HG03571 (cell line): ENCODE results near the gene UCK1.

Experiments
- ATAC-seq: cut with Tn5 transposase; IDR thresholded peaks from one replicate; pipeline ENCODE4 v1.9.1; 2021; ENCODE audit not compliant: unreplicated experiment

The UCK1 gene

DNA sequence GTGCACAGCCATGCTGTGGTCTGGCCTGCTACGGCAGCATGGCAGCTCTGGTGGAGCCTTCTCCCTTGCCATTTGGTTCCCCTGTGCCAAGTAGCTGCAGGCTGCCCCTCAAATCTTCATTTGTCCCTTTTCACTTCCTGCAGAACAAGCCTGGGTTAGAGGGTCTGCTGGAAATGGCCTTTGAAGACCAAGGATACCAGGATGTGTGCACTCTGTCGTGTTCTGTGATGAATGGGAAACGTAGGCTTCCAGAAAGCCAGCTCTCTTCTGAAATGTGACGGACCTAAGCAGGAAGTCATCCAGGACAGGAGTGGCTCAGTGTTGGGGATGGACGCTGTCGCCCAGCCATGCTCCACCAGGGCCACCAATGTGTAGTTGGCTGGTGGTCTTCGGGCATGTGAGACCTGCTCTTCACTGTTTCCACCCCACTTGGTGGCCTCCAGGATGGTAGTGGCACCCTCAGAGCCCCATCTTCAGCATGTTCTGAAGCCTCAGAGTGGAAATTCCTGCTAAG is 31.8 kb downstream of the UCK1 start:
- no peak for ATAC-seq

- ATAC-seq: no peak
These were observed 34.1 kb downstream of the UCK1 start for GRCh38 chr9:131496844-131497405.

DNA sequence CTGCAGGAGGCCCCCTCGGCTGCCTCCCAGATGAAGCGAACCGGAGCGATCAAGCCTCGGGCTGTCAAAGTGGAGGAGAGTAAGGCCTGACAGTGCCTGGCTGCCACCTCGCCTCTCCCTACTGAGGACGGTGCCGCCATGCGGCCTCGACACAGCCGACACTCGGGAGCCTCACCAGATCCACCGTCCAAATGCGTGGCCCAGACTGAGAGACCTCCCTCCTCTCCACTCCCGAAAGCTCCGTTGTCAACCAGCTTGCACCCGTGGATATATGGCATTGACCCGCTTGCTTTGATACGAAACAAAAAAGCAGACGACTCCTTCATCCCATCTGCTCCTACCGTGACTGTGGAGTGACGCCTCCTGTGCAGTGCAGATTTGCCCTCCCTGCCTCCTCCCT is 35.3 kb downstream of the UCK1 start:
- no peak for ATAC-seq

DNA sequence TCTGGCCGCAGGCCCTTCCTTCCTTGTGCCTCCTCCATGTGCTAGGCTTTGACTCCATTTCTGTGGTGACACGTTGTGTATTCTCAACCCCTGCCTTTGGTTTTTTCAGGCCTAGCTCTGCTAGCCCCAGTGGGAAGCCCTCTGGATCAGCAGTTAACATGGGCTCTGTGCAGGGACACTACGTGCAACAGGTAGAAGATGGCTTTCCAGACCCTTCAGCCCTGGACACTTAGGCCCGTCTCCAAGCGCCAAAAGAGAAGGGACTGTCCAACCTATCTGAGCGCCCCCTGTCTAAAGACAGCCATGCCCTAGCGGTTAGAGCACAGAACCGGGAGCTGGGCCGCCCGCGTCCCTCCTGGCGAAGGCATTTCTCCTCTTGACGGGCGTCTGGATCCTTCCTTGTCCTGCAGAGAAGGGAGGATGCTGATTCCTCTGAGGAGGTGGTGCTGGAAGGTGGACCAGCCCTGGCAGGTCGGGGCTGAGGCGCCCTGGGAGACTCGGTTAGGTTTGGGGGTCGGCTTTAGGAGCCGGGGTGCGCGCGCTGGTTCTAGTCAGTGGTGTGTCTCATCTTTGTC is 36.7 kb downstream of the UCK1 start:
- ATAC-seq: no peak

- no peak for ATAC-seq
These were observed 39.0 kb downstream of the UCK1 start for GRCh38 chr9:131492070-131492469.

- ATAC-seq: no peak
These were observed 39.9 kb downstream of the UCK1 start for GRCh38 chr9:131491001-131491710.

DNA sequence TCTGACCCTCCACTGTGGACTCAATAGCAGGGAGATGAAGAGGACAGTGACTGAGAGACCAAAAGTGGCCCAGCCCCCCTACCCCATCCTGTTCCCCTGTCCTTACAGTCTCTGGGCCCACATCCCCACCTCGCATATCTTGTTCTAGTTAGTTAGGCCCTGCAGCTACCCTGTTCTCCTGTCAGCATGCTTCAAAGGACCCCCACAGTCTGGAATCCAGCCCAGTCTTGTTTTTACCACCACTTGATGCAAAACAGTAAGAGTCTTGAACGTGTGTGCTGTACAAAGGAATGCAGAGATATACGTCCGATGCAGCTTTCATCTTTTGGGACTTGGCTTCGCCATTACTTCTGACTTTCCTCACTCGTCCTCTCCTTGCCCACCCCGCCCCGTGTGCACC is 40.5 kb downstream of the UCK1 start:
- no peak for ATAC-seq

- ATAC-seq: no peak
These were observed 43.4 kb downstream of the UCK1 start for GRCh38 chr9:131487621-131488031.

DNA sequence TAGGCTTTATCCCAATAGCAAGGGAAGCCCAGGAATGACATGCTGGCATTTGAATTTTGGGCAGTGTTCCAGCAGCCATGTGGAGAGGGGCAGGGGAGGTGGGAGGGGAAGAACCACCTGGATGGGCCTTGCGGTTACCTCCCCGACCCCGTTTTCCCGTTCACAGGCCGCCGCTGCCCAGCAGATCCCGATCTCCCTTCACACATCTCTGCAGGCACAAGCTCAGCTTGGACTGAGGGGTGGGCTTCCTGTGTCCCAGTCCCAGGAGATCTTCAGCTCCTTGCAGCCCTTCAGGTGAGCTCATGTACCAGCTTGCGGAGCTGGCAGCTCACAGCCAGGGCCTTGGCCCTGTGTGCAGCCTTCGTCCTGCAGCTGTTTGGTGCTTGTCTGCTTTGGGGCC is 44.1 kb downstream of the UCK1 start:
- no peak for ATAC-seq

DNA sequence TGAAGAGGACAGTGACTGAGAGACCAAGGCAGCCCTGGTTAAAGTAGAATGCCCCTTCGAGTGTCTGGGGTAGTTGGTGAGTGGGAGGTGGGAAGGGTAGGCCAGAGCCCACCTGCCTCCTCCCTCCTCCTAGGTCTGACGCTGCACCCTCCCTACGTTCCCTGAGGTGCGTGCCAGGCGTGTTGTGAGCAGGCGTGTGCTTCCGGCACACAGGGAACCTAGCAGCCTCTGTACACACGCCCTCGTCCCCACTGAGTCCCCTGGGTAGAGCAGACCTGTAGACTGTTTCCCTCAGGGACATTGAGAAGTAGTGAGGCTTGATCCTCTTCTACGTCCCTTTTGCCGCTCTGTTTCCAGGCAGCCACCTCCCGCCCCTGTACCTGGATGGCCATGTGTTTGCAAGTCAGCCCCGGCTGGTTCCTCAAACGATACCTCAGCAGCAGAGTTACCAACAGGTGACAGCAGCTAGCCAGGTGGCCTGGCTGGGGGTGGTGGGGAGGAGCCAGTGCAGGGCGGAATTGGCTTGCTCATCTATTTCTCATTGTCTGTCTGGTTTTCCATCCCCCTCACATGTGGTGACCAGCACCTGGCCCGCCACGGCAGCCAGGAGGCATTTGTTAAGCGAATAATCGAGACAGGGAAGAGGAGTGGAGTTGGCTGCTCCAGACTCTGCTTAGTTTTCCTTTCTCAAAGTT is 45.2 kb downstream of the UCK1 start:
- ATAC-seq: no peak

GRCh38 chr9:131485206-131485605 is 45.9 kb downstream of the UCK1 start:
- ATAC-seq: no peak

DNA sequence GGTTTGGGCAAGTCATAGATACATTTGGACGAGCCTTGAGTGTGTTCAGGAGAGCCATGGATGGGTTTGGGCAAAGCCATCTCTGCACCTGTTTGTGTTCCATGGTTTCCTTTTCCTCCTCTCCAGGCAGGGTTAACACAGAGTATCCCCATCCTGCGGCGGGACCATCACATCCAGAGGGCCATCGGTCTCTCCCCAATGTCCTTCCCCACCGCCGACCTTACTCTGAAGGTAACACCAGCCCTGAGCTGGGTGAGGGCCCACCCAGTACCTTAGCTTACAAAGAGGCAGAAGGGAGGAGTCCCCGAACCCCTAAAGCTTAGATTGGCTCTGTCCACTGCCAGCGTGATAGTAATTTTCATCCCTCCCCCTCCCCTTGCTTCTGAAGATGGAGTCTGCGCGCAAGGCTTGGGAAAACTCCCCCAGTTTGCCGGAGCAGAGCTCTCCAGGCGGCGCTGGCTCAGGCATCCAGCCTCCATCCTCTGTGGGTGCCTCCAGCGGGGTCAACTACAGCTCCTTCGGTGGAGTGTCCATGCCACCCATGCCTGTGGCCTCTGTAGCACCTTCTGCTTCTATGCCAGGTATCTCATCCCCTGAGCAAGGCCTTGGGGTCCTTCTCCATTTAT is 46.4 kb downstream of the UCK1 start:
- no peak for ATAC-seq

DNA sequence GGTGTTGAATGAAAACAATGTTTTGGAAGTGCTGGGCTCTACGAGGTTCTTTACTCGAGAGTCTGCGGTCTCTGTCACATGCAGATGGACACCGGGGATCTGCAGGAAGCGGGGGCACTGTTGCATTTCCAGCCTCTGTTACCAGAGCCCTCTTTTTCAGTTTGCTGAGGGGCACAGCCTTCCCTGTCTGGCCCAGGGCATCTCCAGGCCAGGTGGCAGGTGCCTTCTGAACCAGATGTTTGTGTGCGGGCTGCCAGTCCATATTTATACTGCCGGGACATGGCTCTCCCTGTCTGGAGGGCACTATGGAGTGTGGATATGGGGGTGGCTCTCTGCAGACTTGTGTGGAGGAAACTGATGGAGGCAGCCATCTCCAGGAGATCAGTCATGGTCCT is 47.0 kb downstream of the UCK1 start:
- ATAC-seq: no peak

GRCh38 chr9:131483319-131484050 is 47.6 kb downstream of the UCK1 start:
- ATAC-seq: no peak

DNA sequence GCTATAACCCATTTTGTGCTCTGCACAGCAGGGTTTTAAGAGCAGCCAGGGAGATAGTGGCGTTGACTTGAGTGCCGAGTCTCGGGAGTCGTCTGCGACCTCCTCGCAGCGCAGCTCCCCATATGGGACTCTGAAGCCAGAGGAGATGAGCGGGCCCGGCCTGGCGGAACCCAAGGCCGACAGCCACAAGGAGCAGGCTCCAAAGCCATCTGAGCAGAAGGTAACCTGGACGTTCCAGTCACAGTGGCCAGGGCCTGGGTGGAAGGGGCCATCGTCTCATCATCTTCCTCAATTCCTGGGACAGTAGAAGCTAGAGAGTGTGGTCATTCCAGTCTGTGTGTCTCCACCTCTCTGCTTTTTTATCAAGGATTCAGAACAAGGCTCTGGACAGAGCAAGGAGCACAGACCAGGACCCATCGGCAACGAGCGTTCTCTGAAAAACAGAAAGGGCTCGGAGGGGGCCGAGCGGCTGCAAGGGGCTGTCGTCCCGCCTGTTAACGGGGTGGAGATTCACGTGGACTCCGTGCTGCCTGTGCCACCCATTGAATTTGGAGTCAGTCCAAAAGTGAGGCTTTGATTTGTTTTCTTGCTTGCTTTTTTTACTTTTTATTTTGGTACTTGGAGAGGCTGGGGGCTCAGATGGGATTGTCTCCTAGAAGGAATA is 48.6 kb downstream of the UCK1 start:
- no peak for ATAC-seq

GRCh38 chr9:131481441-131482342 is 49.4 kb downstream of the UCK1 start:
- no peak for ATAC-seq

DNA sequence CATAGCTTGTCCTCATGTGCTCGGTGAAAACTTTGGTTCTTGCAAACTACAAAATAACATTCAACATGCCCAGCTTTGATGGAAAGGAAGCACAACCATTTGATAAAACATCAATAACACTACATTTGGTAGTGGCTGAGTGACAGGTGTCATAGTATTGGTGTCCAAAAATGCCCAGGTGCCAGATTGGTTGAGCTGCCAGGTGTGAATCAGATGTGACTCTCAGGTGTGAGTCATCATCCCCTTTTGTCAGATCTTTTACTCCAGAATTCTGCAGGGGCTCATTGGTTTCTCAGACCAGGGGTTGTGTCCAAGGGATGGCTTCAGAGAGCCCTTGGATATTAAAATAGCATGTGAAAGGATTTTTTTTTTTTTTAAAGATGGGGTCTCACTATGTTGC is 50.8 kb downstream of the UCK1 start:
- no peak for ATAC-seq

DNA sequence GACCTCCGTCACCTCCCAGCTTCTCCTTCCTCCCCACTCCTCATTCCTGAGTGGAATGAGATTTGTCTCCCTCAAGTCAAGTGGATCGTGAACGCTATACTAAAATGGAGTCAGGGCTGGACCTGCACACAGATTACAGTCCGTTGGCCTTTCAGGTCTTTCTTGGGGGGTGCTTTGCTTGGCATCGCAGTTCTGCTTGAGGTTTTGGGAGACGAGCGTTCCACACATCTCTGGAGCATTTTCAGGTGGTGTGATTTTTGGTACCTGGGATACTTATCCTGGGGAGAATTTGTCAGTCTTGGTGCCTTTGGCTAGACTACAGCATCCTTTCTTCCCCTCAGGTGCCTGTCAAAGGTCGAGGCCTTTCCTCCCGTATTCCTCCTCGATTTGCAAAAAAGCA is 52.2 kb downstream of the UCK1 start:
- no peak for ATAC-seq

DNA sequence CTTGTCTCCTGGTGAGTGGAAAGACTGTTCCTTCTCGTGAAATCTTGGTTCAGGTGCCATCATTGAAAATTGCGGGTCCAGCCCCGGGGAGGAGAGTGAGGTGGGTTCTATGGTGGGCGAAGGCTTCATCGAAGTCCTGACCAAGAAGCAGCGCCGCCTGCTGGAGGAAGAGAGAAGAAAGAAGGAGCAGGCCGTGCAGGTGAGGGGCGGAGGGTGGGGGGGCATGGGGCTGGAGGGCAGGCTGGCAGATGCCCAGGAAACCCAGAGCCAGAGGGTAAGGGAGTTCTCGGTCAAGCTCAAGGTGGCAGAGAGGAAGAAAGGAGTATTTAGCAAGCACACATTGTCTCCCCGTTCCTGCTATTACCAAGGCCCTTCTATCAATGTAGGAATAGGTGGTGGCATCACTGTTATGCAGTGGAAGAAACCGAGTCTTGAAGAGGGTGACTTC is 52.6 kb downstream of the UCK1 start:
- no peak for ATAC-seq
